Psoas muscle (tissue), 8 donors: ENCODE data around the gene BRMS1L. TPM values are rescaled to one million over a fixed set of nuclear protein-coding genes. Genes with fewer than 3 reads are reported as not detected.

Experiments used
- ATAC-seq, 4 donors: fragments of 200-7000 bp; cut with Tn5 transposase; one replicate each; pipeline ENCODE4 v1.9.1; 2020; ENCODE audit warnings: moderate library complexity in 3 of 4, mild to moderate bottlenecking in 2 of 4
- DNase-seq, 2 donors: peaks; one replicate each; pipeline ENCODE4 v3.0.0-alpha.2; 2020
- H3K27ac ChIP-seq: fragments of 200-600 bp; one replicate; pipeline ENCODE4 v1.8.0; 2022
- H3K27me3 ChIP-seq, 3 donors: fragments of 200-600 bp in 1 of 3; one replicate each; pipeline versions ENCODE4 v1.6.1 to v1.8.0; 2013 to 2022; ENCODE audit warnings: low read length in 2 of 3, mild to moderate bottlenecking in 2 of 3, moderate library complexity in 1 of 3; ENCODE audit not compliant: insufficient read depth in 3 of 3
- H3K36me3 ChIP-seq, 2 donors: fragments of 200-600 bp in 1 of 2; one replicate each; pipeline versions ENCODE4 v1.6.1 to v1.8.0; 2013 to 2022; ENCODE audit warnings: low read depth in 1 of 2, mild to moderate bottlenecking in 1 of 2, moderate library complexity in 1 of 2; ENCODE audit not compliant: insufficient read depth in 1 of 2
- H3K4me1 ChIP-seq: fragments of 200-600 bp; one replicate; pipeline ENCODE4 v1.8.0; 2022
- H3K4me3 ChIP-seq: fragments of 200-600 bp; one replicate; pipeline ENCODE4 v1.8.0; 2022; ENCODE audit warnings: mild to moderate bottlenecking
- H3K9me3 ChIP-seq: fragments of 200-600 bp; one replicate; pipeline ENCODE4 v1.8.0; 2022
- WGBS, 3 donors: extraction: QIAGEN DNeasy Blood & Tissue Kit; methylation state at CpG; one replicate each; pipeline versions ENCODE4 v1.1.6 to v1.1.7; 2013; 5-methylcytosine and 5-hydroxymethylcytosine counted together
- intact Hi-C, 2 donors: fragments of 100-400 bp; cut with DNase I; formaldehyde crosslinking; loops; one replicate each; pipeline versions ENCODE4 v1.11.0 to v1.14.2; 2022
- polyA plus RNA-seq, 3 donors: library from polyadenylated mRNA; stranded (reverse); fragments of 200-250 nt; gene quantifications; one replicate each; pipeline ENCODE4 v1.2.3, GENCODE V29; 2013
- total RNA-seq, 4 donors: library from RNA; stranded (reverse); fragmentation: NEBNext Ultra II Directional in 2 of 4; extraction: Animal tissue kit (Norgen Biotek cat#: 25700) in 2 of 4; gene quantifications; one replicate each; pipeline versions ENCODE4 v1.2.1 to v1.2.4, GENCODE V29; 2021 to 2023
- TF ChIP-seq, protein P1 (sequence below): fragments of 200-600 bp; IDR thresholded peaks from one replicate; pipeline ENCODE4 v1.8.0; 2022; ENCODE audit warnings: antibody characterized with exemption
- donor health status: healthy with polysubstance abuse.
- donor health status: DM: no; HTN: no; CAD: no; lungs with moderate emphysema.
- donor health status: Bipolar disorder and iron deficiency.
- donor health status: healthy.
- donor health status: DM: yes; HTN: yes; CAD: no.
- donor health status: DM: no; HTN: no; CAD: no.
- donor health status: DM: no; HTN: no; CAD: no.
- donor health status: DM: yes; HTN: yes; CAD: no.

The BRMS1L gene
- total and polyA plus RNA-seq, 7 donors = 5.3 to 15.9 (median 9.5) TPM

DNA sequence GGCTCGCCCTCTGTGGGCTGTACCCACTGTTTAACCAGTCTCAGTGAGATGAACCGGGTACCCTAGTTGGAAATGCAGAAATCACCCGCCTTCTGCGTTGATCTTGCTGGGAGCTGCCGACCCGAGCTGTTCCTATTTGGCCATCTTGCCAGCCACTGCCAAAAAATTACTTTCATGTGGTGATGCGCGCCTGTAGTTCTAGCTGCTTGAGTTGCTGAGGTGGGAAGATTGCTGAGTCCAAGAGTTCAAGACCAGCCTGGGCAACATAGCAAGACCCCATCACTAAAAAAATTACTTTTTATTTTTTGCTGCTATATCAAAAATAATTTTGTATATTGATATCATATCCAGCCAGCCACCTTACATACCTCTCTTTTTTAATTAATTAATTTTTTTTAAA lies 18.4 kb downstream of the BRMS1L start:
- no peak for ATAC-seq
- WGBS, 3 donors = 97 to 98% (median 97%) methylated on average over 8 of the region's 8 CpGs
- Histone ChIP-seq H3K4me1 (no peaks in the 10 kb centered on the region), H3K4me3 (no peak overlapping the region), H3K9me3 (peaks cover 11% of the 10 kb centered on the region), H3K27me3 (no peaks in the 10 kb centered on the region), H3K27ac (no peak overlapping the region), H3K36me3 (peaks cover 0 to 22% of the 10 kb centered on the region in 2 donors)
- intact Hi-C loops = no loop called here
- DNase-seq = no peak
- TF ChIP-seq, protein P1, sequence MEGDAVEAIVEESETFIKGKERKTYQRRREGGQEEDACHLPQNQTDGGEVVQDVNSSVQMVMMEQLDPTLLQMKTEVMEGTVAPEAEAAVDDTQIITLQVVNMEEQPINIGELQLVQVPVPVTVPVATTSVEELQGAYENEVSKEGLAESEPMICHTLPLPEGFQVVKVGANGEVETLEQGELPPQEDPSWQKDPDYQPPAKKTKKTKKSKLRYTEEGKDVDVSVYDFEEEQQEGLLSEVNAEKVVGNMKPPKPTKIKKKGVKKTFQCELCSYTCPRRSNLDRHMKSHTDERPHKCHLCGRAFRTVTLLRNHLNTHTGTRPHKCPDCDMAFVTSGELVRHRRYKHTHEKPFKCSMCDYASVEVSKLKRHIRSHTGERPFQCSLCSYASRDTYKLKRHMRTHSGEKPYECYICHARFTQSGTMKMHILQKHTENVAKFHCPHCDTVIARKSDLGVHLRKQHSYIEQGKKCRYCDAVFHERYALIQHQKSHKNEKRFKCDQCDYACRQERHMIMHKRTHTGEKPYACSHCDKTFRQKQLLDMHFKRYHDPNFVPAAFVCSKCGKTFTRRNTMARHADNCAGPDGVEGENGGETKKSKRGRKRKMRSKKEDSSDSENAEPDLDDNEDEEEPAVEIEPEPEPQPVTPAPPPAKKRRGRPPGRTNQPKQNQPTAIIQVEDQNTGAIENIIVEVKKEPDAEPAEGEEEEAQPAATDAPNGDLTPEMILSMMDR = no peak

DNA sequence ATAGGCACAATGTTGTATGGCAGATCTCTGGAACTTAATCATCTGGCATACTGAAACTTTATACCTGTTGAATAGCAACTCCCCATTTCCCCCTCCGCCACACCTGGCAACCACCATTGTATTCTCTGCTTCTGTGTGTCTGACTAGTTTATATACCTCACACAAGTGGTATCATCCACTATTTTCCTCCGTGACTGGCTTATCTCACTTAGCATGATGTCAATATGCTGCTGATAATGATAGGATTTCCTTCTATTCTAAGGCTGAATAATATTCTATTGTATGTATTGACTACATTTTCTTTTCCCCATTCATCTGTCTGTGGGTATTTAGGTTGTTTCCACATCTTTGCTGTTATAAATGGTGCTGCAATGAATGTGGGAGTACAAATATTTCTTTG lies 21.5 kb downstream of the BRMS1L start:
- TF ChIP-seq, protein P1 = no peak
- no peaks in the 10 kb centered on the region for H3K4me1 ChIP-seq
- WGBS, 3 donors = 92 to 96% (median 95%) methylated on average over 2 of the region's 2 CpGs
- ATAC-seq (no peak), DNase-seq (no peak)
- H3K4me3 ChIP-seq = no peak overlapping the region
- no peaks in the 10 kb centered on the region for H3K27me3 ChIP-seq
- intact Hi-C loops = no loop called here
- peaks cover 0 to 8% of the 10 kb centered on the region in 2 donors for H3K36me3 ChIP-seq
- H3K27ac ChIP-seq = no peak overlapping the region
- H3K9me3 ChIP-seq = peaks cover under 1% of the 10 kb centered on the region

DNA sequence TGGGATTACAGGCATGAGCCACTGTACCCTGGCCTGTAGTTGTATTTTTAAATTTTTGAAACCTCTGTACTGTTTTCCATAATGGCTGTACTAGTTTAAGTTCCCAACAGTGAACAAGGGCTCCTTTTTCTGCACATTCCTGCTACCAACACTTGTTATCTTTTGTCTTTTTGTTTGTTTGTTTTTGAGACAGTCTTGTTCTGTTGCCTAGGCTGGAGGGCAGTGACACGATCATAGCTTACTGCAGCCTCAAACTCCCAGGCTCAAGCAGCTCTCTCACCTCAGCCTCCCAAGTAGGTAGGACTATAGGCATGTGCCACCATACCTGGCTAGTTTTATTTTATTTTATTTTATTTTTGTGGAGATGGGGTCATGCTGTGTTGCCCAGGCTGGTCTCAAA lies 23.0 kb downstream of the BRMS1L start:
- Histone ChIP-seq H3K9me3 (no peaks in the 10 kb centered on the region), H3K4me1 (no peaks in the 10 kb centered on the region), H3K4me3 (no peak overlapping the region), H3K27me3 (no peaks in the 10 kb centered on the region), H3K27ac (no peak overlapping the region), H3K36me3 (no peaks in the 10 kb centered on the region)
- DNase-seq = no peak
- TF ChIP-seq, protein P1 = no peak
- WGBS, 3 donors = 79 to 94% (median 88%) methylated on average over 1 of the region's 1 CpG
- no peak for ATAC-seq
- intact Hi-C loops = no loop called here

DNA sequence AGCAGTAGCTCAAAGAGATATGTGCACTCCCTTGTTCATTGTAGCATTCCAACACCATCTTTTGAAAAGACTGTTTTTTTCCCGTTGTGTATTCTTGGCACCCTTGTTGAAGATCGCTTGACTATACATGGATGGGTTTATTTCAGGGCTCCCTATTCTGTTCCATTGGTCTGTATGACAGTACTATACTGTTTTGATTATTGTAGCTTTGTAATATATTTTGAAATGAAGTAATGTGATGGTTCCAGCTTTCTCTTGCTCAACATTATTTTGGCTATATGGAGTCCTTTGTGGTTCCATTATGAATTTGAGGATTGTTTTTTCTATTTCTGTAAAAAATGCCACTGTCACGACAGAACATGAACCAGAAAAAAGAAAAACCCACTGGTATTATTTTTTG lies 25.7 kb downstream of the BRMS1L start:
- H3K4me3 ChIP-seq = no peak overlapping the region
- H3K4me1 ChIP-seq = peaks cover 7% of the 10 kb centered on the region
- H3K36me3 ChIP-seq = no peaks in the 10 kb centered on the region
- 98 to 99% (median 98%) methylated on average over 3 of the region's 3 CpGs for WGBS, 3 donors
- no peak for ATAC-seq
- no peak for DNase-seq
- H3K9me3 ChIP-seq = no peaks in the 10 kb centered on the region
- H3K27me3 ChIP-seq = no peaks in the 10 kb centered on the region
- intact Hi-C loops = no loop called here
- TF ChIP-seq, protein P1 = no peak
- no peak overlapping the region for H3K27ac ChIP-seq

DNA sequence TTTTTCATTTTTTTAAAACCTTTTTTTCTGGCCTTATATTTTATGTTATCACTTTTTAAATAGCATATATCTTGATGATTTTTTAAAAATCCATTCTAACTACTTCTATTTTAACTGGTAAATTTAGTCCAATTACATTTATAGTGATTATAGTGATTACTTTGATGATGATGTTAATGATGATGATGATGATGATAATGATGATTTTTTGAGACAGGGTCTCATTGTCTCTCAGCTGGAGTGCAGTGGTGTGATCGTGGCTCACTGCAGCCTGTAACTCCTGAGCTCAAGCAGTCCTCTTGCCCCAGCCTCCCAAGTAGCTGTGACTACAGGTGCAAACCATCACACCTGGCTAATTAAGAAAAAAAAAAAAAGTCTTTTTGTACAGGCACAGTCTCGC lies 27.1 kb downstream of the BRMS1L start:
- intact Hi-C loops = no loop called here
- TF ChIP-seq, protein P1 = no peak
- 95 to 97% (median 95%) methylated on average over 2 of the region's 2 CpGs for WGBS, 3 donors

More for the DNA sequence above, 27.1 kb downstream of the BRMS1L start:
- ATAC-seq = no peak
- Histone ChIP-seq H3K36me3 (no peaks in the 10 kb centered on the region), H3K4me1 (peaks cover 7% of the 10 kb centered on the region), H3K4me3 (no peak overlapping the region), H3K27me3 (no peaks in the 10 kb centered on the region), H3K9me3 (no peaks in the 10 kb centered on the region), H3K27ac (no peak overlapping the region)
- DNase-seq = no peak
